PC-3 (cell line): ENCODE data around the gene LTN1. TPM values are rescaled to one million over a fixed set of nuclear protein-coding genes. Genes with fewer than 3 reads are reported as not detected.

Experiments
- total RNA-seq: library from RNA; depleted of rRNA; stranded (reverse); fragments of >200 nt; gene quantifications from 2 replicates; pipeline ENCODE4 v1.2.3, GENCODE V29; 2014; rRNA removed

LTN1 gene
- total RNA-seq, 1 experiment from 2014 or later = 21.0 TPM

Other genes with a start within 250 kb of the LTN1 start
- gene RWDD2B, start 26.5 kb upstream of the LTN1 start, total RNA-seq = 10.3 and 20.2 TPM in 2 replicates
- gene USP16, start 31.8 kb upstream of the LTN1 start, total RNA-seq = 21.2 and 24.1 TPM in 2 replicates
- gene CCT8, start 80.8 kb upstream of the LTN1 start, total RNA-seq = 228 and 244 TPM in 2 replicates
- 0.46 and 1.3 TPM in 2 replicates for gene MAP3K7CL, start 137.8 kb upstream of the LTN1 start, total RNA-seq